DMS79 treated with DMSO at 0.1 percent for 48 hours (cell line): ENCODE data around the gene CEND1.

Experiments used
- DNase-seq: peaks from one replicate; lab custom pipeline; 2025; lab: John Stamatoyannopoulos, UW

CEND1 gene

GRCh38 chr11:794766-795633 is 5.1 kb upstream of the CEND1 start:
- DNase-seq, result no peak

- no peak for DNase-seq
Measured at GRCh38 chr11:794013-794765, 4.3 kb upstream of the CEND1 start.

- no peak for DNase-seq
Measured at GRCh38 chr11:793556-793955, 3.7 kb upstream of the CEND1 start.

- no peak for DNase-seq
Measured at GRCh38 chr11:792873-793272, 3.0 kb upstream of the CEND1 start.

- DNase-seq, result no peak
Measured at GRCh38 chr11:792535-792821, 2.6 kb upstream of the CEND1 start.

- DNase-seq, result no peak
Measured at GRCh38 chr11:791658-792534, 2.0 kb upstream of the CEND1 start.

GRCh38 chr11:790721-791564 is 1.1 kb upstream of the CEND1 start:
- no peak for DNase-seq

GRCh38 chr11:788953-789940 is 643 bp downstream of the CEND1 start:
- DNase-seq, result no peak

GRCh38 chr11:788009-788640 is 1.8 kb downstream of the CEND1 start:
- DNase-seq, result no peak

GRCh38 chr11:787084-787675 is 2.7 kb downstream of the CEND1 start:
- DNase-seq, result no peak

- no peak for DNase-seq
Measured at GRCh38 chr11:786235-787083, 3.4 kb downstream of the CEND1 start.

- DNase-seq, result peak; percentile 66
Measured at GRCh38 chr11:783581-784015, 6.3 kb downstream of the CEND1 start.

GRCh38 chr11:782264-783174 is 7.4 kb downstream of the CEND1 start:
- no peak for DNase-seq

- DNase-seq, result no peak
Measured at GRCh38 chr11:779955-780532, 9.8 kb downstream of the CEND1 start.

GRCh38 chr11:778976-779954 is 10.6 kb downstream of the CEND1 start:
- DNase-seq, result no peak
